Measurements from ENCODE around the gene PFN1. TPM values are rescaled to one million over a fixed set of nuclear protein-coding genes. Genes with fewer than 3 reads are reported as not detected.
"Not testable (repeated sequence)": the region's sequence is repeated elsewhere in the genome, so short reads cannot be mapped to it uniquely, and the experiment has no call there.

The PFN1 gene
- total and polyA plus RNA-seq, 10 of the 15 experiments (the other 5 are each of a cell fraction or from before 2014, with no cell fraction given): 154 to 3,892 (median 1,918) TPM

DNA sequence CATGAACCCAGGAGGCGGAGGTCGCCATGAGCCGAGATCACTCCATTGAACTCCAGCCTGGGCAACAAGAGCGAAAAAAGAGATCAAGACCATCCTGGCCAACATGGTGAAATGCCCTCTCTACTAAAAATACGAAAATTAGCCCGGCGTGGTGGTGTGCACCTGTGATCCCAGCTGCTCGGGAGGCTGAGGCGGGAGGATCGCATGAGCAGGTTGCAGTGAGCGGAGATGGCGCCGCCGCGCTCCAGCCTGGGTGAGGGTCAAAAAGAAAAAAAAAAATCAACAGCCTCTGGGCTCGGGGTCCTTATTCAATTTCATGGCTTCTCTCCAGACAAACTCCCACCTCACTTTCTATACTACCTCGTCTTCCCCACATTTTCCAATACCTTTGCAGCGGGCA lies 19.4 kb downstream of the PFN1 start (continued):
- no peak for TF ChIP-seq ZNF207 (IDR thresholded peaks at IDR 0.05; ENCODE audit: borderline replicate concordance)
- no peak for TF ChIP-seq MTA3 (IDR thresholded peaks at IDR 0.05; ENCODE audit: borderline replicate concordance, low read length)
- TF ChIP-seq, protein P1, sequence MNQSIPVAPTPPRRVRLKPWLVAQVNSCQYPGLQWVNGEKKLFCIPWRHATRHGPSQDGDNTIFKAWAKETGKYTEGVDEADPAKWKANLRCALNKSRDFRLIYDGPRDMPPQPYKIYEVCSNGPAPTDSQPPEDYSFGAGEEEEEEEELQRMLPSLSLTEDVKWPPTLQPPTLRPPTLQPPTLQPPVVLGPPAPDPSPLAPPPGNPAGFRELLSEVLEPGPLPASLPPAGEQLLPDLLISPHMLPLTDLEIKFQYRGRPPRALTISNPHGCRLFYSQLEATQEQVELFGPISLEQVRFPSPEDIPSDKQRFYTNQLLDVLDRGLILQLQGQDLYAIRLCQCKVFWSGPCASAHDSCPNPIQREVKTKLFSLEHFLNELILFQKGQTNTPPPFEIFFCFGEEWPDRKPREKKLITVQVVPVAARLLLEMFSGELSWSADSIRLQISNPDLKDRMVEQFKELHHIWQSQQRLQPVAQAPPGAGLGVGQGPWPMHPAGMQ (IDR thresholded peaks at IDR 0.05; ENCODE audit: borderline replicate concordance): no peak
- no peak for TF ChIP-seq KDM1A (IDR thresholded peaks at IDR 0.05; ENCODE audit: borderline replicate concordance)
- TF ChIP-seq CEBPB (IDR thresholded peaks at IDR 0.05; ENCODE audit: borderline replicate concordance in 1 of 2, low read depth in 2 of 2, low read length in 2 of 2): no peak
- no peak for TF ChIP-seq CBFB (IDR thresholded peaks at IDR 0.05; ENCODE audit: low read depth)
- TF ChIP-seq STAT3 (IDR thresholded peaks at IDR 0.05; ENCODE audit: low read depth, low read length): no peak
- TF ChIP-seq YY1 (IDR thresholded peaks at IDR 0.05; ENCODE audit: low read depth, low read length): no peak
- TF ChIP-seq ATF7 (IDR thresholded peaks at IDR 0.05; ENCODE audit: low read depth): no peak
- TF ChIP-seq PAX8 (IDR thresholded peaks at IDR 0.05): no peak

DNA sequence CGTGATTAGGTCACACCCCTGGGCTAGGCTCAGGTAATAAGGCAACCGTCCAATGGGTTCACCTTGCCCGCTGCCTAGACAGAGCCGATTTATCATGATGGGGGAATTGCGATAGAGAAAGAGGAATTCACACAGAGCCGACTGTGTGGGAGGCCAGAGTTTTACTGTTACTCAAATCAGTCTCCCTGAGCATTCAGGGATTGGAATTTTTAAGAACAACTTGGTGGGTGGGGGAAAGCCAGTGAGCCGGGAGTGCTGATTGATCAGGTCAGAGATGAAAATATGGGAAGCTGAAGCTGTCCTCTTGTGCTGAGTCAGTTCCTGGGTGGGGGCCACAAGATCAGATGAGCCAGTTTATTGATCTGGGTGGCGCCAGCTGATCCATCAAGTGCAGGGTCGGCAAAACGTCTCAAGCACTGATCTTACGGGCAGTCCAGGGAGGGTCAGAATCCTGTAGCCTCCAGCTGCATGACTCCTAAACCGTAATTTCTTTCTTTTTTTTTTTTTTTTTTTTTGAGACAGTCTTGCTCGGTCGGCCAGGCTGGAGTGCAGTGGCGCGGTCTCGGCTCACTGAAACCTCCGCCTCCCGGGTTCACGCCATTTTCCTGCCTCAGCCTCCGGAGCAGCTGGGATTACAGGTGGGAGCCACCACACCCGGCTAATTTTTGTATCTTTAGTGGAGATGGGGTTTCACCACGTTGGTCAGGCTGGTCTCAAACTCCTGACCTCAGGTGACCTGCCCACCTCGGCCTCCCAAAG lies 21.6 kb downstream of the PFN1 start:
- H3K9ac ChIP-seq (ENCODE audit: control insufficient read depth, insufficient read depth, low read length); POLR2A ChIA-PET; intact Hi-C loops (cut with micrococcal nuclease; ENCODE audit: unreplicated experiment); H3K79me2 ChIP-seq (ENCODE audit: control insufficient read depth, insufficient read depth, low read length); FAIRE-seq; H3K27ac ChIP-seq (ENCODE audit: control insufficient read depth, insufficient read depth); SMC1A ChIA-PET (ENCODE audit: uncharacterized antibody, unreplicated experiment); H3K9me3 ChIP-seq (replicated peaks; ENCODE audit: control insufficient read depth, insufficient read depth, low read length); DNase-seq (ENCODE audit: low read depth, low spot score); H3K27me3 ChIP-seq (replicated peaks in 1 of 2; ENCODE audit: control insufficient read depth in 2 of 2, insufficient read depth in 2 of 2, low read length in 1 of 2); H2AFZ ChIP-seq (ENCODE audit: control insufficient read depth, low read depth, low read length); ATAC-seq; RAD21 ChIA-PET (ENCODE audit: unreplicated experiment); H3K4me1 ChIP-seq (ENCODE audit: control insufficient read depth, insufficient read depth, low read length); in situ Hi-C loops (cut with MboI); H4K20me1 ChIP-seq (ENCODE audit: control insufficient read depth, insufficient read depth); H3K36me3 ChIP-seq (ENCODE audit: control insufficient read depth in 2 of 2, insufficient read depth in 2 of 2, low read length in 1 of 2); H3K4me3 ChIP-seq; BruUV-seq (replicated peaks); H3K4me2 ChIP-seq (ENCODE audit: control insufficient read depth, insufficient read depth): not testable (repeated sequence)
- CTCF ChIA-PET: interaction anchor here (1.2 kb wide), 1 partner anchor 24 kb away, joined by 4 read pairs; the partner anchor contains the start of gene CHRNE
- 88% methylated on average over 22 of the region's 24 CpGs for WGBS (ENCODE audit: insufficient coverage, insufficient replicate concordance, low lambda C conversion rate, missing lambda C conversion rate)

All from GM12878 (cell line).